HL-60/S4 (cell line): ENCODE results near the gene GNRH2.
"Not testable (repeated sequence)": the region's sequence is repeated elsewhere in the genome, so short reads cannot be mapped to it uniquely, and the experiment has no call there.

Source experiments
- in situ Hi-C: fragments of 300-500 bp; cut with MboI; formaldehyde crosslinking; loops from 2 replicates; pipeline ENCODE4 v1.14.3; 2022; ENCODE audit warnings: low sequenced_read_pairs

Gene GNRH2

GRCh38 chr20:3043322-3043721, at the start of gene GNRH2:
Gene GNRH2, plus strand, starts transcription at chr20:3043622. Its CDS starts 793 bp downstream, at chr20:3044415.
- in situ Hi-C loops = no loop called here

GRCh38 chr20:2995796-2996195, 47.6 kb upstream of the GNRH2 start:
- in situ Hi-C loops = no loop called here

- in situ Hi-C loops = no loop called here
Observed at GRCh38 chr20:2998728-2999127, 44.7 kb upstream of the GNRH2 start.

GRCh38 chr20:3000852-3001523, 42.4 kb upstream of the GNRH2 start:
- in situ Hi-C loops = no loop called here

- in situ Hi-C loops = no loop called here
Observed at GRCh38 chr20:3003416-3003815, 40.0 kb upstream of the GNRH2 start.

- in situ Hi-C loops = no loop called here
Observed at GRCh38 chr20:3010985-3011723, 32.3 kb upstream of the GNRH2 start.

GRCh38 chr20:3011752-3012151, 31.7 kb upstream of the GNRH2 start:
- in situ Hi-C loops = no loop called here

GRCh38 chr20:3013771-3014170, 29.7 kb upstream of the GNRH2 start:
- in situ Hi-C loops = no loop called here

GRCh38 chr20:3014179-3014578, 29.2 kb upstream of the GNRH2 start:
- in situ Hi-C loops = no loop called here

- in situ Hi-C loops = no loop called here
Observed at GRCh38 chr20:3014662-3015061, 28.8 kb upstream of the GNRH2 start.

- in situ Hi-C loops = not testable (repeated sequence)
Observed at GRCh38 chr20:3015302-3015701, 28.1 kb upstream of the GNRH2 start.

- in situ Hi-C loops = no loop called here
Observed at GRCh38 chr20:3021327-3021726, 22.1 kb upstream of the GNRH2 start.

GRCh38 chr20:3021777-3022176, 21.6 kb upstream of the GNRH2 start:
- in situ Hi-C loops = no loop called here

- in situ Hi-C loops = not testable (repeated sequence)
Observed at GRCh38 chr20:3022559-3023490, 20.6 kb upstream of the GNRH2 start.

- in situ Hi-C loops = no loop called here
Observed at GRCh38 chr20:3027987-3028386, 15.4 kb upstream of the GNRH2 start.

GRCh38 chr20:3031524-3032147, 11.8 kb upstream of the GNRH2 start:
- in situ Hi-C loops = no loop called here

GRCh38 chr20:3032624-3033023, 10.8 kb upstream of the GNRH2 start:
- in situ Hi-C loops = no loop called here

- in situ Hi-C loops = no loop called here
Observed at GRCh38 chr20:3037654-3038053, 5.8 kb upstream of the GNRH2 start.

GRCh38 chr20:3038454-3038853, 5.0 kb upstream of the GNRH2 start:
- in situ Hi-C loops = no loop called here

- in situ Hi-C loops = no loop called here
Observed at GRCh38 chr20:3039426-3039825, 4.0 kb upstream of the GNRH2 start.

- in situ Hi-C loops = no loop called here
Observed at GRCh38 chr20:3040086-3040485, 3.3 kb upstream of the GNRH2 start.
